MM.1S (cell line): ENCODE results near the gene INSR.

Experiments
- EZH2 ChIP-seq: fragments of 300-600 bp; sonication (generic); optimal IDR thresholded peaks from 2 replicates; pipeline ENCODE3; 2017; ENCODE audit warnings: low read depth, mild to moderate bottlenecking, antibody characterized with exemption, low read length, mixed read lengths
- EZH2phosphoT487 ChIP-seq: fragments of 300-600 bp; sonication (generic); IDR thresholded peaks from 2 replicates; pipeline ENCODE4 v1.6.1; 2018; ENCODE audit warnings: antibody characterized with exemption, low read length
- TF ChIP-seq, protein P1 (sequence below): fragments of 300-600 bp; sonication (generic); IDR thresholded peaks from 2 replicates; pipeline ENCODE4 v1.5.1; 2016; ENCODE audit warnings: antibody characterized with exemption, low read length, mixed read lengths

DNA sequence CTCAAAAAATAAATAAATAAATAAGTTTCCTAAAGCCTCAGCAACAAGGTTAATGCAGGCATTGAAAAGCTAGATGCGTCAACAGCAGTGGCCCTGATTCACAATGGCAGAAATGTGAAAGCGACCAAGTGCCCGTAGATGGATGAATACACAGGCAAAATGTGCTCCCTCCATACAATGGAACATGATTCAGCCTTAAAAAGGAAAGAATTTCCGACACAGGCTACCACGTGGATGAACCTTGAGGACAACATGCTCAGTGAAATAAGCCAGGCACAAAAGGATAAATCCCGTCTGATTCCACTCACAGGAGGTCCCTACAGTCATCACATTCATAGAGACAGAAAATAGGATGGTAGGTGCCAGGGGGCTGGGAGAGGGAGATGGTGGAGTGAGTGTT is 31.7 kb downstream of the INSR start:
- TF ChIP-seq, protein P1, sequence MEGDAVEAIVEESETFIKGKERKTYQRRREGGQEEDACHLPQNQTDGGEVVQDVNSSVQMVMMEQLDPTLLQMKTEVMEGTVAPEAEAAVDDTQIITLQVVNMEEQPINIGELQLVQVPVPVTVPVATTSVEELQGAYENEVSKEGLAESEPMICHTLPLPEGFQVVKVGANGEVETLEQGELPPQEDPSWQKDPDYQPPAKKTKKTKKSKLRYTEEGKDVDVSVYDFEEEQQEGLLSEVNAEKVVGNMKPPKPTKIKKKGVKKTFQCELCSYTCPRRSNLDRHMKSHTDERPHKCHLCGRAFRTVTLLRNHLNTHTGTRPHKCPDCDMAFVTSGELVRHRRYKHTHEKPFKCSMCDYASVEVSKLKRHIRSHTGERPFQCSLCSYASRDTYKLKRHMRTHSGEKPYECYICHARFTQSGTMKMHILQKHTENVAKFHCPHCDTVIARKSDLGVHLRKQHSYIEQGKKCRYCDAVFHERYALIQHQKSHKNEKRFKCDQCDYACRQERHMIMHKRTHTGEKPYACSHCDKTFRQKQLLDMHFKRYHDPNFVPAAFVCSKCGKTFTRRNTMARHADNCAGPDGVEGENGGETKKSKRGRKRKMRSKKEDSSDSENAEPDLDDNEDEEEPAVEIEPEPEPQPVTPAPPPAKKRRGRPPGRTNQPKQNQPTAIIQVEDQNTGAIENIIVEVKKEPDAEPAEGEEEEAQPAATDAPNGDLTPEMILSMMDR = no peak
- TF ChIP-seq EZH2 = no peak
- no peak for TF ChIP-seq EZH2phosphoT487
